Ovary (tissue), 9 donors: ENCODE data around the gene TSC2. TPM values are rescaled to one million over a fixed set of nuclear protein-coding genes. Genes with fewer than 3 reads are reported as not detected.

Source experiments
- DNase-seq, 5 donors: peaks; one replicate each; pipeline ENCODE4 v3.0.0-alpha.2; 2019 to 2020
- H3K27ac ChIP-seq, 2 donors: fragments of 200-600 bp; one replicate each; pipeline versions ENCODE4 v1.5.1 to v1.8.0; 2019 to 2022
- H3K27me3 ChIP-seq: fragments of 200-600 bp; one replicate; pipeline ENCODE4 v1.8.0; 2022
- H3K36me3 ChIP-seq: fragments of 200-600 bp; sonication (generic); one replicate; pipeline ENCODE4 v1.5.1; 2019
- H3K4me1 ChIP-seq: one replicate; pipeline ENCODE4 v1.8.1; 2013; ENCODE audit warnings: mild to moderate bottlenecking, moderate library complexity; ENCODE audit not compliant: insufficient read depth
- H3K4me3 ChIP-seq: fragments of 200-600 bp; sonication (generic); one replicate; pipeline ENCODE4 v1.5.1; 2017
- H3K9me3 ChIP-seq, 2 donors: fragments of 200-600 bp in 1 of 2; sonication (generic) in 1 of 2; one replicate each; pipeline versions ENCODE4 v1.5.1 to v1.8.1; 2013 to 2019; ENCODE audit warnings: mild to moderate bottlenecking in 1 of 2, moderate library complexity in 1 of 2
- EP300 ChIP-seq: sonication (generic); formaldehyde crosslinking; IDR thresholded peaks from one replicate; pipeline ENCODE4 v1.6.1; 2017; ENCODE audit warnings: antibody characterized with exemption
- POLR2A ChIP-seq: fragments of 450-650 bp; IDR thresholded peaks from one replicate; pipeline ENCODE4 v1.6.1; 2017; ENCODE audit warnings: antibody characterized with exemption, mild to moderate bottlenecking, moderate library complexity
- WGBS, 3 donors: extraction: QIAGEN DNeasy Blood & Tissue Kit in 1 of 3; methylation state at CpG; one replicate each; pipeline versions ENCODE4 v1.1.5 to v1.1.7; 2013 to 2017; 5-methylcytosine and 5-hydroxymethylcytosine counted together
- intact Hi-C, 4 donors: fragments of 100-400 bp; cut with DNase I; formaldehyde crosslinking; loops; one replicate each; pipeline versions ENCODE4 v1.11.0 to v1.15.1; 2022 to 2023
- polyA plus RNA-seq, 2 donors: library from polyadenylated mRNA; stranded (reverse); fragments of 200-250 nt in 1 of 2; fragments of 350-450 nt in 1 of 2; fragmentation: Illumina TruSeq in 1 of 2; extraction: RNeasy Lipid Tissue Mini Kit (QIAGEN cat#74804) in 1 of 2; gene quantifications; one replicate each; pipeline ENCODE4 v1.2.3, GENCODE V29; 2013 to 2014
- total RNA-seq, 7 donors: library from RNA; depleted of rRNA in 2 of 7; stranded (reverse); fragments of >200 nt in 2 of 7; fragmentation: NEBNext Ultra II Directional in 3 of 7; extraction: Animal tissue kit (Norgen Biotek cat#: 25700) in 3 of 7; gene quantifications; one replicate each; pipeline versions ENCODE4 v1.1.0 to v1.2.4, GENCODE V29; 2016 to 2023
- TF ChIP-seq, protein P1 (sequence below), 3 donors: fragments of 450-650 bp in 2 of 3; fragments of 200-600 bp in 1 of 3; IDR thresholded peaks; one replicate each; pipeline versions ENCODE4 v1.5.1 to v1.8.0; 2016 to 2022; ENCODE audit warnings: antibody characterized with exemption in 3 of 3, mild to moderate bottlenecking in 1 of 3
- donor health status: DM: no; HTN: no; CAD: no; lungs with moderate emphysema.
- donor health status: DM: no; HTN: no; CAD: no.
- donor health status: Bipolar disorder and iron deficiency.
- donor health status: DM: yes; HTN: yes; CAD: no.
- donor health status: DM: no; HTN: no; CAD: no.
- donor health status: DM: yes; HTN: yes; CAD: no.

The TSC2 gene
- total and polyA plus RNA-seq, 9 donors = 47.0 to 150 (median 96.0) TPM

DNA sequence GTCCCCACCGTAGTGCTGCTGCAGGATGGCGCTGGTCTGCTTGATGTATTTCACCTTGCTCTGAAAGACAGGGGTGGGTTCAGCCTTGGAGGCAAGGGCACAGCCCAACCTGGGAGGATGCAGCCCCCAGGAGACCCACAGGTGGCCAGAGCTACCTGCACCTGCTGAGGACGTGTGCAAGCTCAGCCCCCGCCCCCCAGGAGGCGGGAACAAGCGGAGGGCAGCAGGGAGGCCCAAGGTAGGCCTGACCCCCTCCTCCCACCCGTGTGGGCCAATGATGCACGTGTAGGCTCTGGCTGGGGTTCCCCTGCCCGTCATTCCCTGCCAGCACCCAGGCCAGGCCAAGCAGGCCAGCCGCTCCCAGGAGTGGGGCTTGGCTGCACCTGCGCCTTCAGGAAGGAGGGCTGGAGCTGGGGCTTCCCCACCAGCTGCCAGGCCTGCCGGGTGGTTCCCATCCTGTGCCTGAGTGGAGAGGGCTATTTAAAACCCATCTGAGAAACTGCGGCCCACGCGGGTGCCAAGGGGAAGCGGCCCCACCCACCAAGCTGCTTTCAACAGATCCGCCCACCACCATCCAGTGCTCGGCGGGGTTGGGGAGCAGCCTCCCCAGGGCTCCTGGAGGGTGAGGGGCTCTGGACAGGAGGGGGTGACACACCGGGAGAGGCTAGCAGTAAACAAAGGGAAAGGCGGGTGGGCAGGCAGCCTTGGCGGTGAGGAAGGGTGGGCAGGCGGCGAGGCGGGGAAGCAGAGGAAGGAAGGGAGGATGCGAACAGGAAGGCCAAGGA, 3.9 kb upstream of the TSC2 start:
- intact Hi-C loops = no loop called here
- DNase-seq = no peak
- peak overlapping the region in 1 of 2 donors; percentile 32 for H3K27ac ChIP-seq
- WGBS, 3 donors = 73 to 83% (median 75%) methylated on average over 24 to 26 of the region's 26 CpGs
- H3K36me3 ChIP-seq = no peaks in the 10 kb centered on the region
- no peak overlapping the region for H3K4me3 ChIP-seq
- TF ChIP-seq POLR2A (no peak), EP300 (no peak)
- TF ChIP-seq, protein P1, sequence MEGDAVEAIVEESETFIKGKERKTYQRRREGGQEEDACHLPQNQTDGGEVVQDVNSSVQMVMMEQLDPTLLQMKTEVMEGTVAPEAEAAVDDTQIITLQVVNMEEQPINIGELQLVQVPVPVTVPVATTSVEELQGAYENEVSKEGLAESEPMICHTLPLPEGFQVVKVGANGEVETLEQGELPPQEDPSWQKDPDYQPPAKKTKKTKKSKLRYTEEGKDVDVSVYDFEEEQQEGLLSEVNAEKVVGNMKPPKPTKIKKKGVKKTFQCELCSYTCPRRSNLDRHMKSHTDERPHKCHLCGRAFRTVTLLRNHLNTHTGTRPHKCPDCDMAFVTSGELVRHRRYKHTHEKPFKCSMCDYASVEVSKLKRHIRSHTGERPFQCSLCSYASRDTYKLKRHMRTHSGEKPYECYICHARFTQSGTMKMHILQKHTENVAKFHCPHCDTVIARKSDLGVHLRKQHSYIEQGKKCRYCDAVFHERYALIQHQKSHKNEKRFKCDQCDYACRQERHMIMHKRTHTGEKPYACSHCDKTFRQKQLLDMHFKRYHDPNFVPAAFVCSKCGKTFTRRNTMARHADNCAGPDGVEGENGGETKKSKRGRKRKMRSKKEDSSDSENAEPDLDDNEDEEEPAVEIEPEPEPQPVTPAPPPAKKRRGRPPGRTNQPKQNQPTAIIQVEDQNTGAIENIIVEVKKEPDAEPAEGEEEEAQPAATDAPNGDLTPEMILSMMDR (IDR thresholded peaks at IDR 0.05) = no peak
- no peaks in the 10 kb centered on the region for H3K9me3 ChIP-seq
- H3K27me3 ChIP-seq = no peaks in the 10 kb centered on the region
- H3K4me1 ChIP-seq = peaks cover 34% of the 10 kb centered on the region

DNA sequence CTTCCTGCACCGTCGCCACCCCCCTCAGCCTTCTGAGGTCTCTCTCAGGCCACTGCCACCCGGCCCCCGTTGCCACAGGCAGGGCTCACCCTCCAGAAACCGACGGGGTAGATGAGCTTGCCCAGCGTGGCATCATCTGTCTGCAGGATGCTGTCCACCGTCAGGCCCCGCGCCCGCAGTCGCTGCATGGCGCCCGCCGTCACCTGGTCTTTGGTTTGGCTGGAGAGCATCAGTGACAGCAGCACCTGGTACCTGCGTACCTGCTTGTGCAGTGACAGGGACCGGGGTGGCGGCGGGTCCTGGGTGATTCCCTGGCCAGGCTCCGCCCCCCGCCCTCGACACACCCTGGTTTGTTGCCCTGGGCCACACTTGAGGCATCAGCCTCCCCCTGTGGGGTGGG, 3.2 kb upstream of the TSC2 start:
- Histone ChIP-seq H3K27ac (no peak overlapping the region), H3K27me3 (no peaks in the 10 kb centered on the region), H3K9me3 (no peaks in the 10 kb centered on the region), H3K4me3 (no peak overlapping the region), H3K36me3 (no peaks in the 10 kb centered on the region), H3K4me1 (peaks cover 31% of the 10 kb centered on the region)
- WGBS, 3 donors = 85 to 95% (median 93%) methylated on average over 22 of the region's 22 CpGs
- intact Hi-C loops = no loop called here
- DNase-seq = no peak
- TF ChIP-seq, protein P1 (IDR thresholded peaks at IDR 0.05) = no peak
- no peak for TF ChIP-seq EP300
- TF ChIP-seq POLR2A = no peak

DNA sequence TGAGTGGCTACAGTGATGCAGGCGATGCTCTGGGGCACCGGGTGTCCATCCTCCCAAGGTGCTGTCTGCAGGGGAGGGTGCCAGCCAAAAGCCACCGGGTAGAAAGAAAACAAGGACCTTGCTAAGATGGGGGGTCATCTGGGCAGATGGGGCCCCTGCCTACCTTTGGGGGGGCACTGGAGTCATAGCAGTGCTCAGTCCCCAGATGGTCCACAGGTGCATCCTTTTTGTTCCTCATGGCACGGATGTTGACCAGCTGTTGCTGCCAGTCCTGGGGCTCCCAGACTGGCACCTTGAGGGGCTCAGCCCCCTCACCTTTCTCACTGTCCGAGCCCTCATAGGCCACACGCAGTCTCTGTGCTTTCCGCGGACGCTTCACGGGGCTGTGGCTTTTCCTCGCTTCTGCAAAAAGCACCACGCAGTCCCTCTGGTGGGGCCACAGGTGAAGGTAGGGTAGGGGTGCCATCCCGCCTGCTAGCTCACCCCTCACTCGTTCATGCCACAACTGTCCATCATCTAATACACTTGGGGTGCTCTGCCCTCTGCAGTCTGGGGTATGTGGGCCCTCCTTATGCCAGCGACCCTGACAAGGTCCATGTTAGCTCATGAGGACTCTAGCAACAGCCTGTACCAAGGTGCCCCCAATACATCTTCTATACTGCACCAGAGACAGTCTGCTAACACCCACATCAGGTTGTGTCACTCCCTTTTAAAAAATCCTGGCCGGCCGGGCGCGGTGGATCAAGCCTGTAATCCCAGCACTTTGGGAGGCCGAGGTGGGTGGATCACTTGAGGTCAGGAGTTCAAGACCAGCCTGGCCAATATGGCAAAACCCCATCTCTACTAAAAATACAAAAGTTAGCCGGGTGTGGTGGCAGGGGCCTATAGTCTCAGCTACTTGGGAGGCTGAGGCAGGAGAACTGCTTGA, 1.6 kb upstream of the TSC2 start:
- H3K36me3 ChIP-seq = no peaks in the 10 kb centered on the region
- peak overlapping the region in 1 of 2 donors; percentile 70 for H3K27ac ChIP-seq
- H3K9me3 ChIP-seq = no peaks in the 10 kb centered on the region
- WGBS, 3 donors = 82 to 86% (median 84%) methylated on average over 21 of the region's 21 CpGs
- H3K4me1 ChIP-seq = peaks cover 18% of the 10 kb centered on the region
- intact Hi-C loops = no loop called here
- H3K27me3 ChIP-seq = no peaks in the 10 kb centered on the region
- DNase-seq = no peak
- TF ChIP-seq POLR2A (no peak), EP300 (no peak)
- TF ChIP-seq, protein P1 (IDR thresholded peaks at IDR 0.05) = no peak
- H3K4me3 ChIP-seq = no peak overlapping the region

DNA sequence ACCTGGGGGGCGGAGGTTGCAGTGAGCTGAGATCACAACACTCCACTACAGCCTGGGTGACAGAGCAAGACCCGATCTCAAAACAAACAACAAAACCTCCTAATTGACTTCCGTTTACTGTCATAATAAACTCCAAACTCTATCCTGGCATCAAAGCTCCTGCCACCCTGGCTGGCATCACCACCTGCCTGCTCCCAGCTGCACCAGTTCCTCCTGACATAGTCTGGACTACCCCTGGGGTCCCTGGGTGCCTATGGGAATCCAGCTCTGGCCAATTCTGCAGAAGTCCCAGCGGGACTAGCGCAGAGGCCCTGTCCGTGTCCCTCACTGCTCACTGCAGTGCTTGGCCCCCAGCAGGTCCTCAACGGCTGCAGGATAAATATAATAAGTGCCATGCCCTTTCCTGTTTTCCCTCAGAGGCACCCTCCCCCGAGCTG, 874 bp upstream of the TSC2 start:
- TF ChIP-seq, protein P1 (IDR thresholded peaks at IDR 0.05) = no peak
- TF ChIP-seq EP300 (no peak), POLR2A (no peak)
- H3K4me3 ChIP-seq = peak overlapping the region; percentile 63
- H3K27ac ChIP-seq = peak overlapping the region in 1 of 2 donors; percentile 70
- no peaks in the 10 kb centered on the region for H3K36me3 ChIP-seq
- H3K27me3 ChIP-seq = no peaks in the 10 kb centered on the region
- intact Hi-C loops = no loop called here
- WGBS, 3 donors = 19 to 20% (median 20%) methylated on average over 8 of the region's 8 CpGs
- peaks cover 18% of the 10 kb centered on the region for H3K4me1 ChIP-seq
- no peaks in the 10 kb centered on the region for H3K9me3 ChIP-seq
- DNase-seq = no peak
